GM23248 (cell line): ENCODE measurements around the gene APH1B.

Source experiments
- EZH2 ChIP-seq: fragments of 200-600 bp; sonication (generic); IDR thresholded peaks from 2 replicates; pipeline ENCODE4 v1.6.1; 2018; ENCODE audit warnings: antibody characterized with exemption, mild to moderate bottlenecking; ENCODE audit not compliant: insufficient read depth, poor library complexity, severe bottlenecking
- EZH2phosphoT487 ChIP-seq: fragments of 200-600 bp; sonication (generic); IDR thresholded peaks from 2 replicates; pipeline ENCODE4 v1.6.1; 2018; ENCODE audit warnings: antibody characterized with exemption, moderate library complexity, mild to moderate bottlenecking, low read depth; ENCODE audit not compliant: insufficient read depth

GRCh38 chr15:63306492-63307073 is 29.2 kb downstream of the APH1B start:
- TF ChIP-seq EZH2phosphoT487 (no peak), EZH2 (no peak)
